ENCODE results near the gene NDUFAF8. TPM values are rescaled to one million over a fixed set of nuclear protein-coding genes. Genes with fewer than 3 reads are reported as not detected.
A peak's percentile ranks its signal among the peaks of the same experiment; 100 is the strongest.

The NDUFAF8 gene
- 10 to 100 TPM; 42.8 to 68.4 (median 55.4) TPM for polyA plus RNA-seq (ENCODE audit: insufficient read length in 4 of 4)

- peak; percentile 95 to 99 (median 98) for DNase-seq (ENCODE audit: low read depth in 4 of 4, low spot score in 2 of 4)
These were observed at the start of gene NDUFAF8, which contains the start of gene TEPSIN for GRCh38 chr17:81238815-81239713. Gene NDUFAF8 (plus strand): TSS chr17:81239318. CDS start chr17:81239364, 46 bp downstream. Gene TEPSIN (minus strand): TSS chr17:81239055. CDS start chr17:81239033, 22 bp downstream.

DNA sequence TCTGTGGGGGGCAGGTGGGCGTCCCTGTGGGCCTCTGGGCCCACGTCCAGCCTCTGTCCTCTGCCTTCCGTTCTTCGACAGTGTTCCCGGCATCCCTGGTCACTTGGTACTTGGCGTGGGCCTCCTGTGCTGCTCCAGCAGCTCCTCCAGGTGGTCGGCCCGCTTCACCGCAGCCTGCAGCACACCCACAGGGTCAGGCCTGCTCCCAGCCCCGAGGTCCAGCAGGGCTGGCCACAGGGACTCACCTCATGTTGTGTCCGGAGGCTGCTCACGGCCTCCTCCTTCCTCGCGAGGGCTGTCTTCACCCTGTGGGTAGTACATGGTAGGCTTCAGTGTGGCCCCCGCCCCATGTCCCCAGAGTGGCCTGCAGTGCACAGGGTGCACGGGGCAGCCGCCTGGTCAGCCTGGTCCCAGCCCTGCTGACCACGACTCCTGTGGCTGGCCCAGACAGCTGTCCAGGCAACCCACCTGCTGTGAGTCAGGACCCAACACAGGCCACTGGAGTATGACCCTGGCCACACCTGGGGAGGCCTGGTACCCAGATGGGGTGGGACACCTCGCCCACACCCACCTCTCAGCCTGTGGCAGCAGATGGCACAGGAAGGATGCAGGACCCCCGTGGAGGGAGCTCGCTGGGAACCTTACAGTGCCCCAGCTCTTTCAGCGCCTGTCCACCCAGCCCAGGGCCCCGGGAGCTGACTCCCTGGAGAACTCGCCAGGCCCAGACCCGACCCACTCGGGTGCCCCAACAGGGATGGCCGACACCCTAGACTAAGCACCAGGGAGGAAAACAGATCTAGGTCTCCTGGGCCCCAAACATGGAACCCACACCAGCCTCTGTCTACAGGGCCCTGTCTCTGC lies 49.2 kb upstream of the NDUFAF8 start:
- DNase-seq (ENCODE audit: low read depth in 4 of 4, low spot score in 2 of 4): no peak

- DNase-seq (ENCODE audit: low read depth in 4 of 4, low spot score in 2 of 4): no peak
These were observed 48.5 kb upstream of the NDUFAF8 start for GRCh38 chr17:81190591-81190990.

GRCh38 chr17:81191116-81191515 lies 48.0 kb upstream of the NDUFAF8 start:
- DNase-seq (ENCODE audit: low read depth in 4 of 4, low spot score in 2 of 4): no peak

GRCh38 chr17:81191646-81192045 lies 47.5 kb upstream of the NDUFAF8 start:
- DNase-seq (ENCODE audit: low read depth in 4 of 4, low spot score in 2 of 4): no peak

DNA sequence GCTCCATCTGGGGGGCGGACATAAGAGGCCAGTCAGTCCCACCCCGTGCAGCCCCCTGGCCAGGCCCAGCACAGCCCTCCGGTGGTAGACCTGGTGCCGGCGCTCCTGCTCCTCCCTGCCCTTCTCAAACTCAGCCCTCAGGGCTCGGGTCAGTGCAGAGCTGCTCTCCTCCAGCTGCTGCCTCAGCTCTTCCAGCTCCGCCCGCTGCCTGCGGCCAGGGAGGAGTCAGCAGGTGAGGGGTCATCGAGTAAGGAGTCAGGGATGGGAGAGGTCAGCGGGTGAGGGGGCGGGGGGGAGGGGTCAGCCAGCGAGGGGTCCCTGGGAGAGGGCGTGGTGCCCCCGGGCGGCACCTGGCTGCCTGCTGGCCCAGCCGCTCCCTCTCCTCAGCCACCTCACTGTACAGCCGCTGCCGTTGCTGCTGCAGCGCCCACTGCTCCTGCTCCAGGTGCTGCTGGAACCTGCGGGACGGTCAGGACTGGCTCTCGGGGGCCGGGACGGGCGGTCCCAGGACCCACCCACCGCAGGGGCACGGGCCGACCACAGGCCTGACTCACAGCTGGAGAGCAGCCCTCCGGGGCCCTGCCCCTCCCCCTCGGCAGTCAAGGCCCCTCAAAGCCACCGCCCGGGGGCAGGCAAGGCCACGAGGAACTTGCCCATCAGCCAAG lies 46.6 kb upstream of the NDUFAF8 start:
- no peak for DNase-seq (ENCODE audit: low read depth in 4 of 4, low spot score in 2 of 4)

GRCh38 chr17:81193051-81193410 lies 46.1 kb upstream of the NDUFAF8 start:
- DNase-seq (ENCODE audit: low read depth in 4 of 4, low spot score in 2 of 4): no peak

DNA sequence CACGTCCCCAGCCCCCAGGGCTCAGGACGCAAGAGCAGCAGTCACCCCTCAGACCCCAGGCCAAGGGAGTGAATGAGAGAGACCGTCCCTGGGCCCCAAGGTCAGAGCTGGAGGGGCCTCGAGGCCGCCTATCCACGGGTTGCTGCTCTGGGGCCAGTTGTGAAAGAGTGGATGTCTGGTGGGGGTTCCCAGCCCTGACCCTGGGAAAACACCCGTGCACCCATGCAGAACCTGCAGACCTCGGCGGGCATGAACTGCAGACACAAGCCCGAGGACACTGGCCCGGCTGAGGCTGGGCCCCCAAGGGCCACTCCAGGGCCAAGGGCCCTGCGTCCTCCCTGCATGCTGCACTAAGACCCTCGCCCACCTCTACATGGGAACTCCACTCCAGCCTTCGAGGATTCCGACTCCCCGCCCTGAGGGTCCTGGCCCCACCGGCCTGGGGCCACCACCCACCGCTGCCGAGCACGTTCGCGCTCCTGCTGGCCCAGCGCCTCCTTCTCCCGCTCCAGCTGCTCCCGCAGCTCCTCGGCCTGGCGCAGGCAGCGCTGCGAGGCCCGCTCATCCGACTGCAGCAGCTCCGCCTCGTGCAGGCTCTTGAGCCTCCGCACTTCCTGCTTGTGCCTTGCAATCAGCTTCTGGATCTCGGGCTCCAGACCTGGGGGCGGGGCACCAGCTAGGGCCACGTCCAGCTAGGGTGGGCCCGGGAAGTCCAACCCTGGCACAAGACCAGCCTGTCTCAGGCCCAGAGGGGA lies 45.5 kb upstream of the NDUFAF8 start:
- DNase-seq (ENCODE audit: low read depth in 4 of 4, low spot score in 2 of 4): no peak

- DNase-seq (ENCODE audit: low read depth in 4 of 4, low spot score in 2 of 4): no peak
These were observed 44.8 kb upstream of the NDUFAF8 start for GRCh38 chr17:81194225-81194760.

DNA sequence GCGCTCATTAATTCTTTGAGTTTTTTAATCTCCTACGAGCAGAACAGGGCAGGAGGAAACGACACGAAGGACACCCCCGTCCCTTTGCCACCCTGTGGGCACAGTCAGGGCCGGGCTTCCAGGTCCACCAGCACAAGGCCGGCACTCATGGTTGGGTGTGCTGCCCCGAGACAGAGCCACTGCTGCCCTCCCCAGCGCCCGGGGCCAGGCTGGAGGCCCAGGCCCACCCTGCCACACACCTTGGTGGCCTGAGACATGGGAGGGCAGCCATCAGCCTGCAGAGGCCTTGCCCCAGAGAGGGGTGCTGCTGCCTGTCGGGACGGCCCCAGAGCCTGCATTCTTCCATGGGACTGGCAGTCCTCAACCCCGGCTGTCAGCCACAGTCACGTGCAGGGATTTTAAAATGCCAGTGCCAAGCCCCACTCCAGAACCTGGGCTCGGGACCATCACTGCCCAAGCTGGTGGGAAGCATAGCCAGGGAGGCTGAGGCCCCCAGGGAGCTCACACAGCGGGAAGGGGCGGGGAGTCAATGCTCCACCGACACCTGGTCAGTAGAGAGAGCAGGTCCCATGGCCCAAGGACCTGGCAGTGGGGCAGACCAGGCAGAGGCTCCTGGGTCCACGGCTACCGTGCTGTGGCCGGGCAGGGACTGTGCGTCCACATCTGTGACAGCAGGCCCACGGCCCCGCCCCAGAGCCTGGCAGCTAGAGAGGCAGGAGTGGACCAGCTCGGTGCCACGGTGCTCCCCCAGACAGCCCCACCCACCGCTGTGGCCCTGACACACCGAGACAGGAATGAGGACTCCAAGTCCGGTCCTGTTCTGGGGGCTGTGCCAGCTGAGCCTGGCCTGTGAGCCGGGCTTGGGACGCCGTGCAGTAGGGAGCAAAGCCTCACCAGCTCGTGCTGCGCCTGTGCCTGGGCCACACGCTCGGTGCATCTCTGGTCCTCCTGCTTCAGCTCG lies 43.9 kb upstream of the NDUFAF8 start:
- no peak for DNase-seq (ENCODE audit: low read depth in 4 of 4, low spot score in 2 of 4)

GRCh38 chr17:81195941-81196495 lies 43.1 kb upstream of the NDUFAF8 start:
- no peak for DNase-seq (ENCODE audit: low read depth in 4 of 4, low spot score in 2 of 4)

DNA sequence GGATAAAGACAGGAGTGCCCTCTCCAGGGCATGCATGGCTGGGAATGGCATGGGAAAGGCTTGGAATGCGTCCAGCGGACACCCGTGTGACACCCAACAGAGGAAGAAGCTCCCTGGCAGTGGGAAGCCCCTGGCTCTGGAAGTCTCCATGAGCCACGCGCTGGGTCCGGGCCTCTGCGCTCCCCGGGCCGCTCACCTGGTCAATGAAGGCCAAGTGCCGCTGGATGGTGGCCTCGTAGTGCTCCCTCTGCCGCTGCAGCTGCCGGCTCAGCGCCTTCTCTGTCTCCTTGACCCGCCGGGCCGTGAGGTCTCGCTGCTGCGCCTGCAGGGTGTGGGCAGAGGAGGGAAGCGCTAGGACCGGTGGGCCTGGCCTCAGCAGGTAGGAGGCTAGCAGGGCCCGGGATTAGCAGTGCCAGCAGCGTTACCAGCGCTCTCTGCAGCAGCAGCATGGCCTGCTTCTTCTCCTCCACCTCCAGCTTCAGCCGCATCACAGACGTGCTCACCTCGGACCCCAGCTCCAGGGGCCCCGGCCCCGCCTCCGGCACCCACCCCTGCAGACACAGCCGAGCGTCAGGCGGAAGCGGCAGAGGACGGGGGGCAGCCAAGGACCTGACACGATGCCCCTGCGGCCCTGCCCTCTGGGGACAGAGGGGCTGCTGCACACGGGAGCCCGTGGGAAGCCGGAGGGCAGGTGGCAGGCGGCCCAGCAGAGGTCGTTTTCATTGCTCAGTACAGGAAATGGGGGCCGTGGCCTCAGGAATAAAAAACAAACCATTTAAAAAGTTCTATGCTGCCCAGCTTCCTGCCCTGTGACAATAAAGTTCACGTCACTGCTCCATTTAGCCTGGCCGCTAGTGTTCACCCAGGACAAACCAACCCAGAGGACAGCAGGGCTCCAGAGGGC lies 42.4 kb upstream of the NDUFAF8 start:
- DNase-seq (ENCODE audit: low read depth in 4 of 4, low spot score in 2 of 4): no peak

DNA sequence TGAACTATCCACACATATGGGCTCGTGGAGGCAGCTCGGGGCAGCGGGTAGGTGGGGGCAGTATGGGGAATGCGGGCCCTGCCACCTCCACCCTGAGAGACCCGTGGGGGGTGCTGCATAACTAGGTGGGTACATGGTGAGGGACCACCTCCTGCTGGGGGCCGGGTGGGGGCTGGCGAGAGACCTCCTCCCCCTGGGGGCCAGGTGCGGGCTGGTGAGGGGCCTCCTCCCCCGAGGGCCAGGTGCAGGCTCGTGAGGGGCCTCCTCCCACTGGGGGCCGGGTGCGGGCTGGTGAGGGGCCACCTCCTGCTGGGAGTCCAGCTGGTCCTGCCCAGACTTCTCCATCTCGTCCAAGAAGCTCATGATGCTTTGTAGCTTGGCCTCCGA lies 41.7 kb upstream of the NDUFAF8 start:
- DNase-seq (ENCODE audit: low read depth in 4 of 4, low spot score in 2 of 4): no peak

DNA sequence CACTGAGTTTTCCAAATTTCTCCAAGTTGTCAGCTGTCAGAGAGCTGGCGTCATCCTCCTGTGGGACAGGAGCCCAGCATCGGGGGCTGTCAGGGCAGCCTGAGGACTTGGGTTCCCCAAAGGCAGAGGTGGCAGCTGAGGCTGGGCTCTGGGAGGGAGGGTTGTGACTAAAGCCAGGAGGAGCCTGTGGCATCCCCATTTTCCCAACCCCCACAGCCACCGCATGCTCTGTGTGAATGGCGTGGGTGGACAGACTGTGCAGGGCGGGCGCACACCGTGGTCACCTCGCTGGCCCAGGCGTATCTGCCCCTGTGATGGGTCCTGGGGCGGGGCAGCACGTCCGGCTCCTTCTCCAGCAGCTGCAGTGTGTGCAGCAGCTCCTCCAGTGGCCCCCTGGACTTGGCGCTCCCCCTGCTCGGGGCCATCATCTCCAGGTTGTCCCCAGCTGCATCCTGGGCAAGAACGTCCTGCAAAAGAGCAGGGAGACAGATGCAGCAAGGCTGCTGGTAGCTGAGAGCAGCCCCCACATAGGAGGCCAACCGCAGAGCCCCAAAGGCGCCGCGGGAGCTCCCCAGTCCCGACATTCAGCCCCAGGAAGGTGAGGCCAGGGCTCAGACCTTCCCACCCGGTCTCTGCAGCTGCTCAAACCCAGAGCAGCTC lies 41.2 kb upstream of the NDUFAF8 start:
- DNase-seq (ENCODE audit: low read depth in 4 of 4, low spot score in 2 of 4): no peak

DNA sequence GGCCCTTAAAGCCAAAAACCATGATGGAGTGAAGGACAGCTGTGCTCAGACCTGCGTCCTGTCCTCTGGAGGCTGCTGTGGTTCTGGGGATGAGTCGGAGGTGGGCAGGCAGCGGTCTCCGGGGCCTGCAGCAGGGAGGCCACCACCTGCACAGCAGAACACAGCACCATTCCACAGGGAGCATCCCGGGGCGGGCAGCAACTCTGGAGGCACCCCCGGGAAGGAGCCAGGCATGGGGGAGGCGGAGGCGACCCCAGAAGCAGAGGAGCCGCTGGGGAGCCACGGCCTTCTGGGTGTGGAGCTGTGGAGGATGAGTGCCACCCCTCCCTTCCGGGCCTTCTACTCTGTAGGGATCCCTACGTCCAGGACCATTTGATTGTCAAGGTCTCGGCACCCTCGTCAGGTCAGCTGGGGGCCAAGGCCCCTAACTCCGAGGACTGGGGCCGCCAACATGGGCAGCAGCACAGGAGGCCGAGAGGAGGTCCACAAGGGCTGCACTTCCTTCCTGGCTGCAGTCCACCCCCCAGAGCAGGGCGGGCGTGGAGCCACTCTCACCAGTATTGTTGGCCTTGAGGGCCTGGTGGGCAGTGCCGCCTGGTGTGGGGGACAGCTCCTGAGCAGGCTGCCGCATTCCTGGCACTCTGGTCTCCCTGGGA lies 40.2 kb upstream of the NDUFAF8 start:
- DNase-seq (ENCODE audit: low read depth in 4 of 4, low spot score in 2 of 4): no peak

- no peak for DNase-seq (ENCODE audit: low read depth in 4 of 4, low spot score in 2 of 4)
These were observed 39.7 kb upstream of the NDUFAF8 start for GRCh38 chr17:81199482-81199830.

All from left renal cortex interstitium (tissue), 4 donors.